ENCODE measurements around the gene MYO5C. TPM values are rescaled to one million over a fixed set of nuclear protein-coding genes. Genes with fewer than 3 reads are reported as not detected.

Gene MYO5C
- total RNA-seq, 2 donors from 2014 or later: 19.1 to 26.7 TPM

GRCh38 chr15:52247461-52247860 lies 48.1 kb downstream of the MYO5C start:
- Histone ChIP-seq H3K27ac (ENCODE audit: low read depth, low read length) (no peak overlapping the region), H3K4me1 (ENCODE audit: control insufficient read depth, insufficient read depth, low read length) (no peaks in the 10 kb centered on the region), H3K9ac (ENCODE audit: extremely low read depth, low read length, poor library complexity, severe bottlenecking) (no peak overlapping the region), H3K4me3 (ENCODE audit: low read length) (no peak overlapping the region), H3K36me3 (ENCODE audit: control insufficient read depth, insufficient read depth, low read length) (peaks cover 14% of the 10 kb centered on the region), H3K9me3 (ENCODE audit: control insufficient read depth, low read length) (no peaks in the 10 kb centered on the region), H3K27me3 (ENCODE audit: control insufficient read depth, insufficient read depth, low read length, poor library complexity, severe bottlenecking) (no peaks in the 10 kb centered on the region)
- Mint-ChIP-seq H3K36me3 (ENCODE audit: low read depth) (peaks cover 54% of the 10 kb centered on the region), H3K27me3 (ENCODE audit: insufficient read depth) (no peaks in the 10 kb centered on the region), H3K9me3 (no peaks in the 10 kb centered on the region), H3K4me3 (no peak overlapping the region), H3K27ac (peak overlapping the region; percentile 48), H3K4me1 (no peaks in the 10 kb centered on the region)
- DNase-seq: no peak
- TF ChIP-seq CTCF (conservative IDR thresholded peaks at IDR 0.05): no peak
- 93 to 96% methylated on average over 4 to 6 of the region's 7 CpGs for WGBS, 2 experiments (ENCODE audit: insufficient coverage in 1 of 2, insufficient read length in 1 of 2)

- no peak overlapping the region for H3K9ac ChIP-seq (ENCODE audit: extremely low read depth, low read length, poor library complexity, severe bottlenecking)
- Mint-ChIP-seq H3K4me1 (no peaks in the 10 kb centered on the region), H3K27ac (peak overlapping the region; percentile 48), H3K4me3 (no peak overlapping the region), H3K9me3 (no peaks in the 10 kb centered on the region), H3K27me3 (ENCODE audit: insufficient read depth) (no peaks in the 10 kb centered on the region), H3K36me3 (ENCODE audit: low read depth) (peaks cover 60% of the 10 kb centered on the region)
- no peaks in the 10 kb centered on the region for H3K9me3 ChIP-seq (ENCODE audit: control insufficient read depth, low read length)
- H3K36me3 ChIP-seq (ENCODE audit: control insufficient read depth, insufficient read depth, low read length): peaks cover 14% of the 10 kb centered on the region
- TF ChIP-seq CTCF (conservative IDR thresholded peaks at IDR 0.05): no peak
- no peaks in the 10 kb centered on the region for H3K4me1 ChIP-seq (ENCODE audit: control insufficient read depth, insufficient read depth, low read length)
- no peak overlapping the region for H3K27ac ChIP-seq (ENCODE audit: low read depth, low read length)
- DNase-seq: no peak
- H3K27me3 ChIP-seq (ENCODE audit: control insufficient read depth, insufficient read depth, low read length, poor library complexity, severe bottlenecking): no peaks in the 10 kb centered on the region
- WGBS, 2 experiments (ENCODE audit: insufficient coverage in 1 of 2, insufficient read length in 1 of 2): 97% methylated on average over 12 to 16 of the region's 16 CpGs
- H3K4me3 ChIP-seq (ENCODE audit: low read length): no peak overlapping the region
Measured at GRCh38 chr15:52246686-52247431, 48.7 kb downstream of the MYO5C start.

GRCh38 chr15:52243697-52244555 lies 51.7 kb downstream of the MYO5C start:
- H3K36me3 ChIP-seq (ENCODE audit: control insufficient read depth, insufficient read depth, low read length): peaks cover 16% of the 10 kb centered on the region
- 88 to 90% methylated on average over 18 to 20 of the region's 20 CpGs for WGBS, 2 experiments (ENCODE audit: insufficient coverage in 1 of 2, insufficient read length in 1 of 2)

More at GRCh38 chr15:52243697-52244555, 51.7 kb downstream of the MYO5C start:
- no peaks in the 10 kb centered on the region for H3K27me3 Mint-ChIP-seq (ENCODE audit: insufficient read depth)
- no peak for DNase-seq
- peaks cover 73% of the 10 kb centered on the region for H3K36me3 Mint-ChIP-seq (ENCODE audit: low read depth)
- TF ChIP-seq CTCF (conservative IDR thresholded peaks at IDR 0.05): no peak
- no peaks in the 10 kb centered on the region for H3K4me1 Mint-ChIP-seq
- no peak overlapping the region for H3K4me3 ChIP-seq (ENCODE audit: low read length)
- H3K4me1 ChIP-seq (ENCODE audit: control insufficient read depth, insufficient read depth, low read length): no peaks in the 10 kb centered on the region
- H3K4me3 Mint-ChIP-seq: no peak overlapping the region
- H3K27ac ChIP-seq (ENCODE audit: low read depth, low read length): no peak overlapping the region
- no peaks in the 10 kb centered on the region for H3K27me3 ChIP-seq (ENCODE audit: control insufficient read depth, insufficient read depth, low read length, poor library complexity, severe bottlenecking)
- no peak overlapping the region for H3K27ac Mint-ChIP-seq
- no peak overlapping the region for H3K9ac ChIP-seq (ENCODE audit: extremely low read depth, low read length, poor library complexity, severe bottlenecking)
- H3K9me3 Mint-ChIP-seq: no peaks in the 10 kb centered on the region
- no peaks in the 10 kb centered on the region for H3K9me3 ChIP-seq (ENCODE audit: control insufficient read depth, low read length)

All from endodermal cell (in vitro differentiated cells).